Mammary epithelial cell (primary cell): ENCODE results near the gene MT1H.

Experiments
- CTCF ChIP-seq, 2 donors: IDR thresholded peaks in 1 of 2; conservative IDR thresholded peaks in 1 of 2; 2 replicates each; pipeline ENCODE4 v1.5.1; 2011 to 2012; ENCODE audit warnings: inconsistent platforms in 2 of 2, low read length in 2 of 2, mild to moderate bottlenecking in 2 of 2, control low read depth in 1 of 2, low read depth in 1 of 2; ENCODE audit not compliant: insufficient read depth in 1 of 2; ENCODE audit errors: extremely low read depth in 1 of 2
- EZH2 ChIP-seq: IDR thresholded peaks from 2 replicates; pipeline ENCODE4 v1.6.1; 2012; ENCODE audit warnings: low read length, inconsistent platforms, borderline replicate concordance

- TF ChIP-seq CTCF (conservative IDR thresholded peaks at IDR 0.05 in 1 of 2, IDR thresholded peaks at IDR 0.05 in 1 of 2; ENCODE audit: extremely low read depth in 1 of 2, insufficient read depth in 1 of 2, low read depth in 1 of 2, low read length in 2 of 2) (no peak), EZH2 (no peak)
Observed at GRCh38 chr16:56684256-56684925, 14.8 kb downstream of the MT1H start.
